Activated naive CD8-positive, alpha-beta T cell treated with anti-CD3 and anti-CD28 coated beads, Interleukin-2, amount 50 U/mL, for 24 hours (primary cell): ENCODE data around the gene HSD17B7.
"Not testable (repeated sequence)": the region's sequence is repeated elsewhere in the genome, so short reads cannot be mapped to it uniquely, and the experiment has no call there.

ENCODE experiments used
- ATAC-seq: fragments of 150-1000 bp; cut with Tn5 transposase; one replicate; pipeline ENCODE4 v1.10.0; 2021
- DNase-seq: peaks from one replicate; pipeline ENCODE4 v3.0.0; 2021
- H3K27ac Mint-ChIP-seq: one replicate; pipeline ENCODE4 v1.8.0; 2021; ENCODE audit warnings: mild to moderate bottlenecking, mixed read lengths
- H3K27me3 Mint-ChIP-seq: one replicate; pipeline ENCODE4 v1.8.0; 2021; ENCODE audit warnings: mixed read lengths
- H3K36me3 Mint-ChIP-seq: one replicate; pipeline ENCODE4 v1.8.0; 2021; ENCODE audit warnings: low read depth, mixed read lengths
- H3K4me1 Mint-ChIP-seq: one replicate; pipeline ENCODE4 v1.8.0; 2021; ENCODE audit warnings: mixed read lengths
- H3K4me3 Mint-ChIP-seq: one replicate; pipeline ENCODE4 v1.8.0; 2021; ENCODE audit warnings: mild to moderate bottlenecking, moderate library complexity, mixed read lengths
- H3K9me3 Mint-ChIP-seq: one replicate; pipeline ENCODE4 v1.8.0; 2021; ENCODE audit warnings: mixed read lengths

The HSD17B7 gene

GRCh38 chr1:162790303-162790984, at the start of gene HSD17B7:
TSS of gene HSD17B7 (plus strand) at chr1:162790702. CDS start at chr1:162790801, 99 bp downstream.
- ATAC-seq, result peak; percentile 100
- Mint-ChIP-seq H3K4me1 (peaks cover 10% of the 10 kb centered on the region), H3K27ac (peak within 1 kb of the TSS; percentile 90), H3K4me3 (peak within 1 kb of the TSS; percentile 86), H3K36me3 (peaks cover 11% of the 10 kb centered on the region)
- H3K27me3 Mint-ChIP-seq, H3K9me3 Mint-ChIP-seq: not testable (repeated sequence)
- DNase-seq, result peak; percentile 71

- no peaks in the 10 kb centered on the region for H3K36me3 Mint-ChIP-seq
- no peaks in the 10 kb centered on the region for H3K4me1 Mint-ChIP-seq
- H3K27me3 Mint-ChIP-seq, result no peaks in the 10 kb centered on the region
- no peak overlapping the region for H3K27ac Mint-ChIP-seq
- H3K9me3 Mint-ChIP-seq, result no peaks in the 10 kb centered on the region
- DNase-seq (no peak), ATAC-seq (no peak)
- H3K4me3 Mint-ChIP-seq, result no peak overlapping the region
Observed at GRCh38 chr1:162740755-162741154, 49.7 kb upstream of the HSD17B7 start.

GRCh38 chr1:162741574-162741973, 48.9 kb upstream of the HSD17B7 start:
- Mint-ChIP-seq H3K4me3 (no peak overlapping the region), H3K27me3 (no peaks in the 10 kb centered on the region), H3K27ac (no peak overlapping the region), H3K36me3 (no peaks in the 10 kb centered on the region), H3K9me3 (no peaks in the 10 kb centered on the region), H3K4me1 (no peaks in the 10 kb centered on the region)
- DNase-seq (no peak), ATAC-seq (no peak)

- H3K27ac Mint-ChIP-seq, H3K9me3 Mint-ChIP-seq, DNase-seq, H3K4me1 Mint-ChIP-seq, ATAC-seq, H3K36me3 Mint-ChIP-seq, H3K4me3 Mint-ChIP-seq, H3K27me3 Mint-ChIP-seq: not testable (repeated sequence)
Observed at GRCh38 chr1:162746264-162746942, 44.1 kb upstream of the HSD17B7 start.

GRCh38 chr1:162753001-162753658, 37.4 kb upstream of the HSD17B7 start:
- Mint-ChIP-seq H3K4me3 (no peak overlapping the region), H3K36me3 (no peaks in the 10 kb centered on the region), H3K4me1 (no peaks in the 10 kb centered on the region), H3K9me3 (no peaks in the 10 kb centered on the region), H3K27ac (no peak overlapping the region), H3K27me3 (peaks cover 2% of the 10 kb centered on the region)
- DNase-seq, result no peak
- ATAC-seq, result no peak

GRCh38 chr1:162753998-162754585, 36.4 kb upstream of the HSD17B7 start:
- Mint-ChIP-seq H3K27me3 (peaks cover 2% of the 10 kb centered on the region), H3K9me3 (no peaks in the 10 kb centered on the region), H3K27ac (no peak overlapping the region), H3K4me1 (no peaks in the 10 kb centered on the region), H3K4me3 (no peak overlapping the region), H3K36me3 (no peaks in the 10 kb centered on the region)
- ATAC-seq (no peak), DNase-seq (no peak)

GRCh38 chr1:162755306-162755705, 35.2 kb upstream of the HSD17B7 start:
- no peaks in the 10 kb centered on the region for H3K27me3 Mint-ChIP-seq
- ATAC-seq (no peak), DNase-seq (no peak)
- no peak overlapping the region for H3K27ac Mint-ChIP-seq
- H3K4me3 Mint-ChIP-seq, result no peak overlapping the region
- no peaks in the 10 kb centered on the region for H3K4me1 Mint-ChIP-seq
- no peaks in the 10 kb centered on the region for H3K9me3 Mint-ChIP-seq
- H3K36me3 Mint-ChIP-seq, result no peaks in the 10 kb centered on the region

GRCh38 chr1:162756523-162756922, 34.0 kb upstream of the HSD17B7 start:
- Mint-ChIP-seq H3K9me3 (no peaks in the 10 kb centered on the region), H3K36me3 (no peaks in the 10 kb centered on the region), H3K27me3 (no peaks in the 10 kb centered on the region), H3K4me1 (no peaks in the 10 kb centered on the region), H3K4me3 (no peak overlapping the region), H3K27ac (no peak overlapping the region)
- no peak for DNase-seq
- no peak for ATAC-seq

GRCh38 chr1:162757476-162757875, 33.0 kb upstream of the HSD17B7 start:
- Mint-ChIP-seq H3K9me3 (no peaks in the 10 kb centered on the region), H3K27ac (no peak overlapping the region), H3K27me3 (no peaks in the 10 kb centered on the region), H3K36me3 (no peaks in the 10 kb centered on the region), H3K4me3 (no peak overlapping the region), H3K4me1 (no peaks in the 10 kb centered on the region)
- ATAC-seq (no peak), DNase-seq (no peak)

GRCh38 chr1:162765788-162766187, 24.7 kb upstream of the HSD17B7 start:
- H3K4me1 Mint-ChIP-seq, result no peaks in the 10 kb centered on the region
- H3K27ac Mint-ChIP-seq, result no peak overlapping the region
- H3K36me3 Mint-ChIP-seq, result no peaks in the 10 kb centered on the region
- peaks cover 3% of the 10 kb centered on the region for H3K27me3 Mint-ChIP-seq
- no peak for DNase-seq
- no peak for ATAC-seq
- no peak overlapping the region for H3K4me3 Mint-ChIP-seq
- no peaks in the 10 kb centered on the region for H3K9me3 Mint-ChIP-seq

- Mint-ChIP-seq H3K4me3 (no peak overlapping the region), H3K27me3 (peaks cover 3% of the 10 kb centered on the region), H3K36me3 (no peaks in the 10 kb centered on the region), H3K9me3 (no peaks in the 10 kb centered on the region), H3K4me1 (no peaks in the 10 kb centered on the region), H3K27ac (no peak overlapping the region)
- no peak for ATAC-seq
- DNase-seq, result no peak
Observed at GRCh38 chr1:162772571-162773154, 17.8 kb upstream of the HSD17B7 start.

GRCh38 chr1:162774007-162774406, 16.5 kb upstream of the HSD17B7 start:
- no peak for ATAC-seq

GRCh38 chr1:162779043-162779442, 11.5 kb upstream of the HSD17B7 start:
- H3K36me3 Mint-ChIP-seq, result no peaks in the 10 kb centered on the region

More at GRCh38 chr1:162774007-162774406, 16.5 kb upstream of the HSD17B7 start:
- DNase-seq, result no peak
- H3K36me3 Mint-ChIP-seq, result no peaks in the 10 kb centered on the region
- H3K27ac Mint-ChIP-seq, result no peak overlapping the region
- no peaks in the 10 kb centered on the region for H3K9me3 Mint-ChIP-seq
- H3K4me1 Mint-ChIP-seq, result no peaks in the 10 kb centered on the region
- no peak overlapping the region for H3K4me3 Mint-ChIP-seq
- peaks cover 3% of the 10 kb centered on the region for H3K27me3 Mint-ChIP-seq

GRCh38 chr1:162782671-162783070, 7.8 kb upstream of the HSD17B7 start:
- ATAC-seq (no peak), DNase-seq (no peak)
- Mint-ChIP-seq H3K36me3 (no peaks in the 10 kb centered on the region), H3K4me1 (no peaks in the 10 kb centered on the region), H3K9me3 (no peaks in the 10 kb centered on the region), H3K27ac (no peak overlapping the region), H3K27me3 (peaks cover 5% of the 10 kb centered on the region), H3K4me3 (no peak overlapping the region)

More at GRCh38 chr1:162779043-162779442, 11.5 kb upstream of the HSD17B7 start:
- Mint-ChIP-seq H3K4me1 (no peaks in the 10 kb centered on the region), H3K9me3 (no peaks in the 10 kb centered on the region), H3K4me3 (no peak overlapping the region), H3K27me3 (peaks cover 5% of the 10 kb centered on the region), H3K27ac (no peak overlapping the region)
- no peak for ATAC-seq
- no peak for DNase-seq
